Testis (tissue), 2 donors: ENCODE results near the gene PTRHD1.

Experiments used
- CTCF ChIP-seq, 3 experiments: fragments of 450-650 bp in 2 of 3; fragments of 200-600 bp in 1 of 3; sonication (generic) in 1 of 3; IDR thresholded peaks; one replicate each; pipeline ENCODE4 v1.5.1; 2016 to 2019; ENCODE audit warnings: antibody characterized with exemption in 3 of 3, mild to moderate bottlenecking in 2 of 3, moderate library complexity in 1 of 3
- POLR2A ChIP-seq: fragments of 450-650 bp; IDR thresholded peaks from one replicate; pipeline ENCODE4 v1.6.1; 2017; ENCODE audit warnings: antibody characterized with exemption, mild to moderate bottlenecking, moderate library complexity

DNA sequence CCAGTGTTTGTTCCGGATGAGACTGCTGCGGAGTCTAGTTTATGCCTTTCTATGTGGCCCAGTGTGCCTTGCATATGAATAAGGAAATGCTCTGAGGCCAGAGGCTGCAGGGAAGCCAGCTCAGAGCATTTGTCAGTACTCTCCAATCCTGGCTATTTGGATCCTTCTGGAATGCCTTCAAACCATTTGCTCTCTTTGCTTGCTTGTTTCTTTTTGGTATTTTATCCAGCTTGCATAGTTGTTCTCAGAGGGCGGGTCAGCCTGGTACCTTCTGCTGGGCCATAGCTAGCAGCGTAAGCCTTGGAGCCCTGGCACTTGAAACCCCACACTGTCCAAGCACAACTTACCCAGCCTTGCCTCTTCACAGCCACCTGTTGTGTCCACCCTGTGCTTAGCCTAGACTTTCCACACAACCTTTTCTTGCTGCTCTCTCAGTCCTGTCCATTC is 20.5 kb upstream of the PTRHD1 start:
- TF ChIP-seq CTCF (IDR thresholded peaks at IDR 0.05) (no peak), POLR2A (no peak)
